HepG2 (cell line): ENCODE results near the gene ASIC3. TPM values are rescaled to one million over a fixed set of nuclear protein-coding genes. Genes with fewer than 3 reads are reported as not detected.
A peak's percentile ranks its signal among the peaks of the same experiment; 100 is the strongest.

Experiments used
- ARID5B ChIP-seq: IDR thresholded peaks from 2 replicates; pipeline ENCODE4 v1.4.0; 2020; ENCODE audit warnings: mild to moderate bottlenecking, missing genetic modification reagents
- DNMT1 ChIP-seq: sonication (generic); formaldehyde crosslinking; IDR thresholded peaks from 2 replicates; pipeline ENCODE4 v1.5.1; 2020; ENCODE audit warnings: mild to moderate bottlenecking, missing genetic modification reagents
- DPF2 ChIP-seq: sonication (generic); formaldehyde crosslinking; IDR thresholded peaks from 2 replicates; pipeline ENCODE4 v1.4.0; 2020; ENCODE audit warnings: mild to moderate bottlenecking, low read depth, missing genetic modification reagents, borderline replicate concordance
- EP300 ChIP-seq, 3 experiments: sonication (generic) in 1 of 3; formaldehyde crosslinking in 1 of 3; IDR thresholded peaks; 2 replicates each; pipeline versions ENCODE4 v1.5.1 to v1.6.1; 2011 to 2020; ENCODE audit warnings: low read depth in 2 of 3, low read length in 2 of 3, borderline replicate concordance in 1 of 3, improper control_type of control experiment in 1 of 3, mild to moderate bottlenecking in 1 of 3, missing genetic modification reagents in 1 of 3, moderate library complexity in 1 of 3
- ESRRA ChIP-seq: sonication (generic); formaldehyde crosslinking; IDR thresholded peaks from 2 replicates; pipeline ENCODE4 v1.5.1; 2020; ENCODE audit warnings: mild to moderate bottlenecking, low read depth, missing genetic modification reagents
- ETV5 ChIP-seq: IDR thresholded peaks from 2 replicates; pipeline ENCODE4 v1.6.1; 2018; ENCODE audit warnings: missing biosample characterization, missing genetic modification reagents, inconsistent platforms, borderline replicate concordance
- HNF4G ChIP-seq, 2 experiments: sonication (generic) in 1 of 2; formaldehyde crosslinking in 1 of 2; IDR thresholded peaks; 2 replicates each; pipeline versions ENCODE4 v1.4.0 to v1.6.1; 2011 to 2020; ENCODE audit warnings: borderline replicate concordance in 2 of 2, low read depth in 2 of 2, mild to moderate bottlenecking in 2 of 2, low read length in 1 of 2, missing genetic modification reagents in 1 of 2, moderate library complexity in 1 of 2
- MEIS2 ChIP-seq: sonication (generic); formaldehyde crosslinking; IDR thresholded peaks from 2 replicates; pipeline ENCODE4 v1.9.0; 2021; ENCODE audit warnings: mild to moderate bottlenecking, missing genetic modification reagents
- NCOA2 ChIP-seq: sonication (generic); formaldehyde crosslinking; IDR thresholded peaks from 2 replicates; pipeline ENCODE4 v1.8.0; 2022; ENCODE audit warnings: inconsistent platforms
- PHF20 ChIP-seq: sonication (generic); formaldehyde crosslinking; IDR thresholded peaks from 2 replicates; pipeline ENCODE4 v1.5.0; 2020; ENCODE audit warnings: mild to moderate bottlenecking, missing genetic modification reagents
- RXRA ChIP-seq: sonication (generic); formaldehyde crosslinking; IDR thresholded peaks from 2 replicates; pipeline ENCODE4 v1.5.1; 2020; ENCODE audit warnings: missing genetic modification reagents
- TARDBP ChIP-seq: sonication (generic); formaldehyde crosslinking; IDR thresholded peaks from 2 replicates; pipeline ENCODE4 v1.8.0; 2022; ENCODE audit warnings: mild to moderate bottlenecking, missing genetic modification reagents
- THAP11 ChIP-seq: IDR thresholded peaks from 2 replicates; pipeline ENCODE4 v1.6.1; 2016; ENCODE audit warnings: missing biosample characterization, missing genetic modification reagents
- ZBTB20 ChIP-seq: sonication (generic); formaldehyde crosslinking; IDR thresholded peaks from 2 replicates; pipeline ENCODE4 v1.8.1; 2023; ENCODE audit warnings: missing genetic modification reagents, low read depth, mild to moderate bottlenecking, borderline replicate concordance
- ZFP62 ChIP-seq: sonication (generic); formaldehyde crosslinking; IDR thresholded peaks from 2 replicates; pipeline ENCODE4 v1.4.0; 2020; ENCODE audit warnings: missing genetic modification reagents
- ZNF343 ChIP-seq: sonication (generic); formaldehyde crosslinking; IDR thresholded peaks from 2 replicates; pipeline ENCODE4 v1.4.0; 2020; ENCODE audit warnings: mild to moderate bottlenecking, missing genetic modification reagents
- ZNF891 ChIP-seq: sonication (generic); formaldehyde crosslinking; IDR thresholded peaks from 2 replicates; pipeline ENCODE4 v1.5.0; 2020; ENCODE audit warnings: mild to moderate bottlenecking, missing genetic modification reagents
- polyA plus RNA-seq, 8 experiments: library from polyadenylated mRNA; depleted of rRNA in 3 of 8; stranded (reverse) in 7 of 8; unstranded in 1 of 8; fragments of >200 nt; fragmentation: Illumina TruSeq in 4 of 8; extraction: Trizol in 4 of 8; gene quantifications; 2 replicates each; pipeline versions ENCODE4 v1.2.1 to v1.2.3, GENCODE V29; 2011 to 2016; ENCODE audit warnings: low read depth in 4 of 8, missing spikeins in 1 of 8, mixed read lengths in 1 of 8; ENCODE audit not compliant: insufficient read depth in 1 of 8
- total RNA-seq, 5 experiments: library from RNA; depleted of rRNA; stranded (reverse); fragments of >200 nt; fragmentation: Illumina TruSeq; extraction: Trizol; gene quantifications; 2 replicates each; pipeline ENCODE4 v1.2.3, GENCODE V29; 2016; ENCODE audit warnings: low read depth in 1 of 5
- TF ChIP-seq, protein P1 (sequence below), 2 experiments: sonication (generic) in 1 of 2; formaldehyde crosslinking in 1 of 2; IDR thresholded peaks; 2 replicates each; pipeline versions ENCODE4 v1.4.0 to v1.6.1; 2018 to 2020; ENCODE audit warnings: missing genetic modification reagents in 2 of 2, borderline replicate concordance in 1 of 2, low read depth in 1 of 2, mild to moderate bottlenecking in 1 of 2, missing biosample characterization in 1 of 2
- TF ChIP-seq, protein P2 (sequence below): sonication (generic); formaldehyde crosslinking; IDR thresholded peaks from 2 replicates; pipeline ENCODE4 v1.4.0; 2020; ENCODE audit warnings: missing genetic modification reagents, borderline replicate concordance

Gene ASIC3
- total and polyA plus RNA-seq, 2 of the 13 experiments (the other 11 are each of a cell fraction or from before 2014, with no cell fraction given): 0.51 TPM; not detected in 1

DNA sequence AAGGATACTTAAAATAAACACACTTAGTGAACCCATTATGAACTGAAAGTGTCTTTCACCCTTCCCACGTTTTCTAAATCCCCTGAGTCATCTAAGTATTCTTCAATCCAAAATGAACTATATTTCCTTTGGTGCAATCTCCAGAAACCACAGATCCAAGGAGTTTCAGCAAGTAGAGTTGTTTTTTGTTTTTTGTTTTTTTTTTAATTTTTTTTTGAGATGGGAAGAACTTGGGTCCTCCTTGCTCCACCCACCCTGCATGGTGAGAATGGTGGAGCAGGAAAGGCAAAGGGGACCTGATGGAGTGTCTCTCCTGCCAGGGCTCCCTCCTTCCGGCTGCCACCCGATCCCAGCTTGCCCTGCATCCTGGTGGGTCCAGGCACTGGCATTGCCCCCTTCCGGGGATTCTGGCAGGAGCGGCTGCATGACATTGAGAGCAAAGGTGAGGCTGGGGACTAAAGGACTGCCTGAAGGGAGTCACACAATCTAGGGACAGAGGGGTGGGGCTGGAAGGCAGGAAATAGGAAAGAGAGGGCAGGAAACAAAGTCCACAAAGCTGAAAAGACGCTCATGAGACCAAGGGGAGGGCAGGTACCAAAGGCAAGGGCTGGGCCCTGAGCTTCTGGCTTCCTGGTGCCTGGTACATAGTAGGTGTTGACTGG lies 36.2 kb upstream of the ASIC3 start (continued):
- TF ChIP-seq, protein P1, sequence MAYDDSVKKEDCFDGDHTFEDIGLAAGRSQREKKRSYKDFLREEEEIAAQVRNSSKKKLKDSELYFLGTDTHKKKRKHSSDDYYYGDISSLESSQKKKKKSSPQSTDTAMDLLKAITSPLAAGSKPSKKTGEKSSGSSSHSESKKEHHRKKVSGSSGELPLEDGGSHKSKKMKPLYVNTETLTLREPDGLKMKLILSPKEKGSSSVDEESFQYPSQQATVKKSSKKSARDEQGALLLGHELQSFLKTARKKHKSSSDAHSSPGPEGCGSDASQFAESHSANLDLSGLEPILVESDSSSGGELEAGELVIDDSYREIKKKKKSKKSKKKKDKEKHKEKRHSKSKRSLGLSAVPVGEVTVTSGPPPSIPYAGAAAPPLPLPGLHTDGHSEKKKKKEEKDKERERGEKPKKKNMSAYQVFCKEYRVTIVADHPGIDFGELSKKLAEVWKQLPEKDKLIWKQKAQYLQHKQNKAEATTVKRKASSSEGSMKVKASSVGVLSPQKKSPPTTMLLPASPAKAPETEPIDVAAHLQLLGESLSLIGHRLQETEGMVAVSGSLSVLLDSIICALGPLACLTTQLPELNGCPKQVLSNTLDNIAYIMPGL (CRISPR knock-in tag; IDR thresholded peaks at IDR 0.05; ENCODE audit: borderline replicate concordance in 1 of 2, low read depth in 1 of 2): 0 out of 4 replicates have a peak, but pooled peaks of 1 of the 2 experiments have one; percentile 17
- TF ChIP-seq TARDBP (CRISPR knock-in tag): peak; percentile 75
- no peak for TF ChIP-seq NCOA2 (CRISPR knock-in tag)
- TF ChIP-seq DPF2 (CRISPR knock-in tag): peak; percentile 64
- TF ChIP-seq RXRA (CRISPR knock-in tag): peak; percentile 48; the same call in 1 of the 2 replicates
- TF ChIP-seq PHF20: 0 out of 2 replicates have a peak, but pooled peaks have one; percentile 47
- TF ChIP-seq EP300 (IDR thresholded peaks at IDR 0.05; ENCODE audit: low read depth in 2 of 2, low read length in 2 of 2): no peak; a peak in 1 of 4 replicates
- no peak for TF ChIP-seq EP300 (CRISPR knock-in tag; IDR thresholded peaks at IDR 0.05; ENCODE audit: borderline replicate concordance)
- peak; percentile 37 for TF ChIP-seq ARID5B (CRISPR knock-in tag)
- TF ChIP-seq ESRRA (CRISPR knock-in tag): peak; percentile 87
- TF ChIP-seq DNMT1: no peak
- peak; percentile 51; the same call in 1 of the 2 replicates for TF ChIP-seq HNF4G (IDR thresholded peaks at IDR 0.05; ENCODE audit: borderline replicate concordance, low read depth, low read length)
- TF ChIP-seq HNF4G (CRISPR knock-in tag; IDR thresholded peaks at IDR 0.05; ENCODE audit: borderline replicate concordance, low read depth): peak; percentile 77; the same call in 1 of the 2 replicates
- 0 out of 2 replicates have a peak, but pooled peaks have one; percentile 43 for TF ChIP-seq ZNF891 (CRISPR knock-in tag)
- TF ChIP-seq ETV5 (CRISPR knock-in tag): peak; percentile 79
- TF ChIP-seq MEIS2 (CRISPR knock-in tag): peak; percentile 60; the same call in 1 of the 2 replicates
- TF ChIP-seq, protein P2, sequence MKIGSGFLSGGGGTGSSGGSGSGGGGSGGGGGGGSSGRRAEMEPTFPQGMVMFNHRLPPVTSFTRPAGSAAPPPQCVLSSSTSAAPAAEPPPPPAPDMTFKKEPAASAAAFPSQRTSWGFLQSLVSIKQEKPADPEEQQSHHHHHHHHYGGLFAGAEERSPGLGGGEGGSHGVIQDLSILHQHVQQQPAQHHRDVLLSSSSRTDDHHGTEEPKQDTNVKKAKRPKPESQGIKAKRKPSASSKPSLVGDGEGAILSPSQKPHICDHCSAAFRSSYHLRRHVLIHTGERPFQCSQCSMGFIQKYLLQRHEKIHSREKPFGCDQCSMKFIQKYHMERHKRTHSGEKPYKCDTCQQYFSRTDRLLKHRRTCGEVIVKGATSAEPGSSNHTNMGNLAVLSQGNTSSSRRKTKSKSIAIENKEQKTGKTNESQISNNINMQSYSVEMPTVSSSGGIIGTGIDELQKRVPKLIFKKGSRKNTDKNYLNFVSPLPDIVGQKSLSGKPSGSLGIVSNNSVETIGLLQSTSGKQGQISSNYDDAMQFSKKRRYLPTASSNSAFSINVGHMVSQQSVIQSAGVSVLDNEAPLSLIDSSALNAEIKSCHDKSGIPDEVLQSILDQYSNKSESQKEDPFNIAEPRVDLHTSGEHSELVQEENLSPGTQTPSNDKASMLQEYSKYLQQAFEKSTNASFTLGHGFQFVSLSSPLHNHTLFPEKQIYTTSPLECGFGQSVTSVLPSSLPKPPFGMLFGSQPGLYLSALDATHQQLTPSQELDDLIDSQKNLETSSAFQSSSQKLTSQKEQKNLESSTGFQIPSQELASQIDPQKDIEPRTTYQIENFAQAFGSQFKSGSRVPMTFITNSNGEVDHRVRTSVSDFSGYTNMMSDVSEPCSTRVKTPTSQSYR (CRISPR knock-in tag): 0 out of 2 replicates have a peak, but pooled peaks have one; percentile 11
- peak; percentile 53 for TF ChIP-seq THAP11 (CRISPR knock-in tag)
- 0 out of 2 replicates have a peak, but pooled peaks have one; percentile 42 for TF ChIP-seq ZNF343 (CRISPR knock-in tag)
- TF ChIP-seq ZFP62 (CRISPR knock-in tag): no peak
- peak; percentile 45; the same call in 1 of the 2 replicates for TF ChIP-seq ZBTB20 (CRISPR knock-in tag)
